ENCODE data around the gene TPP1. TPM values are rescaled to one million over a fixed set of nuclear protein-coding genes. Genes with fewer than 3 reads are reported as not detected.

Gene TPP1
- total and polyA plus RNA-seq, 2 of the 13 experiments (the other 11 are each of a cell fraction or from before 2014, with no cell fraction given), result 13.9 to 74.6 TPM

DNA sequence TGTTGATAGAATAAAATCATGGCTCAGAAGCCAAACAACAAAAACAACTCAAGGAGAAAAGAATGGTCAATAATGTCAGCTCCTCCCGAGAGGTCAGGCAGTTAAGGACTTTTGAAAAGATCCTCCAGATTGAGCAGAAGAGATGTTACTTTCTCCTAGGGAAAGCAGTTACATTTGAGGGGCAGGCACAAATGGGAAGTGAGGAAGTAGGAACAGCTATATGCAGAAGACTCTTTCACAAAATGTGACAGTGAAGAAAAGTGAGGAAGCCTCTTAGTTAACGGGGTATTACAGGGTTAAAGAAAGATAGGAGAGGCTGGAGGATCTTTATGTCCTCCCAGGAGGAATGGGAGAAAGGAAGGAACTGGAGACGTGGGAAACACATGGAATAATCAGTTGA lies 33.0 kb upstream of the TPP1 start (continued):
- TF ChIP-seq KDM3A (CRISPR knock-in tag; IDR thresholded peaks at IDR 0.05; ENCODE audit: low read depth), result no peak
- TF ChIP-seq, protein P1, sequence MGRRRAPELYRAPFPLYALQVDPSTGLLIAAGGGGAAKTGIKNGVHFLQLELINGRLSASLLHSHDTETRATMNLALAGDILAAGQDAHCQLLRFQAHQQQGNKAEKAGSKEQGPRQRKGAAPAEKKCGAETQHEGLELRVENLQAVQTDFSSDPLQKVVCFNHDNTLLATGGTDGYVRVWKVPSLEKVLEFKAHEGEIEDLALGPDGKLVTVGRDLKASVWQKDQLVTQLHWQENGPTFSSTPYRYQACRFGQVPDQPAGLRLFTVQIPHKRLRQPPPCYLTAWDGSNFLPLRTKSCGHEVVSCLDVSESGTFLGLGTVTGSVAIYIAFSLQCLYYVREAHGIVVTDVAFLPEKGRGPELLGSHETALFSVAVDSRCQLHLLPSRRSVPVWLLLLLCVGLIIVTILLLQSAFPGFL (CRISPR knock-in tag; IDR thresholded peaks at IDR 0.05), result no peak
- no peak for TF ChIP-seq PHB2 (IDR thresholded peaks at IDR 0.05; ENCODE audit: partially characterized antibody)
- TF ChIP-seq, protein P2, sequence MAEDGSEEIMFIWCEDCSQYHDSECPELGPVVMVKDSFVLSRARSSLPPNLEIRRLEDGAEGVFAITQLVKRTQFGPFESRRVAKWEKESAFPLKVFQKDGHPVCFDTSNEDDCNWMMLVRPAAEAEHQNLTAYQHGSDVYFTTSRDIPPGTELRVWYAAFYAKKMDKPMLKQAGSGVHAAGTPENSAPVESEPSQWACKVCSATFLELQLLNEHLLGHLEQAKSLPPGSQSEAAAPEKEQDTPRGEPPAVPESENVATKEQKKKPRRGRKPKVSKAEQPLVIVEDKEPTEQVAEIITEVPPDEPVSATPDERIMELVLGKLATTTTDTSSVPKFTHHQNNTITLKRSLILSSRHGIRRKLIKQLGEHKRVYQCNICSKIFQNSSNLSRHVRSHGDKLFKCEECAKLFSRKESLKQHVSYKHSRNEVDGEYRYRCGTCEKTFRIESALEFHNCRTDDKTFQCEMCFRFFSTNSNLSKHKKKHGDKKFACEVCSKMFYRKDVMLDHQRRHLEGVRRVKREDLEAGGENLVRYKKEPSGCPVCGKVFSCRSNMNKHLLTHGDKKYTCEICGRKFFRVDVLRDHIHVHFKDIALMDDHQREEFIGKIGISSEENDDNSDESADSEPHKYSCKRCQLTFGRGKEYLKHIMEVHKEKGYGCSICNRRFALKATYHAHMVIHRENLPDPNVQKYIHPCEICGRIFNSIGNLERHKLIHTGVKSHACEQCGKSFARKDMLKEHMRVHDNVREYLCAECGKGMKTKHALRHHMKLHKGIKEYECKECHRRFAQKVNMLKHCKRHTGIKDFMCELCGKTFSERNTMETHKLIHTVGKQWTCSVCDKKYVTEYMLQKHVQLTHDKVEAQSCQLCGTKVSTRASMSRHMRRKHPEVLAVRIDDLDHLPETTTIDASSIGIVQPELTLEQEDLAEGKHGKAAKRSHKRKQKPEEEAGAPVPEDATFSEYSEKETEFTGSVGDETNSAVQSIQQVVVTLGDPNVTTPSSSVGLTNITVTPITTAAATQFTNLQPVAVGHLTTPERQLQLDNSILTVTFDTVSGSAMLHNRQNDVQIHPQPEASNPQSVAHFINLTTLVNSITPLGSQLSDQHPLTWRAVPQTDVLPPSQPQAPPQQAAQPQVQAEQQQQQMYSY (CRISPR knock-in tag; IDR thresholded peaks at IDR 0.05), result no peak
- TF ChIP-seq ZNF451 (CRISPR knock-in tag; IDR thresholded peaks at IDR 0.05), result no peak
- TF ChIP-seq, protein P3, sequence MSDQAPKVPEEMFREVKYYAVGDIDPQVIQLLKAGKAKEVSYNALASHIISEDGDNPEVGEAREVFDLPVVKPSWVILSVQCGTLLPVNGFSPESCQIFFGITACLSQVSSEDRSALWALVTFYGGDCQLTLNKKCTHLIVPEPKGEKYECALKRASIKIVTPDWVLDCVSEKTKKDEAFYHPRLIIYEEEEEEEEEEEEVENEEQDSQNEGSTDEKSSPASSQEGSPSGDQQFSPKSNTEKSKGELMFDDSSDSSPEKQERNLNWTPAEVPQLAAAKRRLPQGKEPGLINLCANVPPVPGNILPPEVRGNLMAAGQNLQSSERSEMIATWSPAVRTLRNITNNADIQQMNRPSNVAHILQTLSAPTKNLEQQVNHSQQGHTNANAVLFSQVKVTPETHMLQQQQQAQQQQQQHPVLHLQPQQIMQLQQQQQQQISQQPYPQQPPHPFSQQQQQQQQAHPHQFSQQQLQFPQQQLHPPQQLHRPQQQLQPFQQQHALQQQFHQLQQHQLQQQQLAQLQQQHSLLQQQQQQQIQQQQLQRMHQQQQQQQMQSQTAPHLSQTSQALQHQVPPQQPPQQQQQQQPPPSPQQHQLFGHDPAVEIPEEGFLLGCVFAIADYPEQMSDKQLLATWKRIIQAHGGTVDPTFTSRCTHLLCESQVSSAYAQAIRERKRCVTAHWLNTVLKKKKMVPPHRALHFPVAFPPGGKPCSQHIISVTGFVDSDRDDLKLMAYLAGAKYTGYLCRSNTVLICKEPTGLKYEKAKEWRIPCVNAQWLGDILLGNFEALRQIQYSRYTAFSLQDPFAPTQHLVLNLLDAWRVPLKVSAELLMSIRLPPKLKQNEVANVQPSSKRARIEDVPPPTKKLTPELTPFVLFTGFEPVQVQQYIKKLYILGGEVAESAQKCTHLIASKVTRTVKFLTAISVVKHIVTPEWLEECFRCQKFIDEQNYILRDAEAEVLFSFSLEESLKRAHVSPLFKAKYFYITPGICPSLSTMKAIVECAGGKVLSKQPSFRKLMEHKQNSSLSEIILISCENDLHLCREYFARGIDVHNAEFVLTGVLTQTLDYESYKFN (CRISPR knock-in tag; conservative IDR thresholded peaks at IDR 0.05), result no peak
- TF ChIP-seq ZNF879 (CRISPR knock-in tag; IDR thresholded peaks at IDR 0.05), result no peak
- no peak for TF ChIP-seq ZFP41 (CRISPR knock-in tag; IDR thresholded peaks at IDR 0.05; ENCODE audit: borderline replicate concordance)
- TF ChIP-seq, protein P4, sequence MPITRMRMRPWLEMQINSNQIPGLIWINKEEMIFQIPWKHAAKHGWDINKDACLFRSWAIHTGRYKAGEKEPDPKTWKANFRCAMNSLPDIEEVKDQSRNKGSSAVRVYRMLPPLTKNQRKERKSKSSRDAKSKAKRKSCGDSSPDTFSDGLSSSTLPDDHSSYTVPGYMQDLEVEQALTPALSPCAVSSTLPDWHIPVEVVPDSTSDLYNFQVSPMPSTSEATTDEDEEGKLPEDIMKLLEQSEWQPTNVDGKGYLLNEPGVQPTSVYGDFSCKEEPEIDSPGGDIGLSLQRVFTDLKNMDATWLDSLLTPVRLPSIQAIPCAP (CRISPR knock-in tag; IDR thresholded peaks at IDR 0.05; ENCODE audit: low read depth), result no peak
- TF ChIP-seq TP53 (CRISPR knock-in tag; conservative IDR thresholded peaks at IDR 0.05), result no peak
- TF ChIP-seq, protein P5, sequence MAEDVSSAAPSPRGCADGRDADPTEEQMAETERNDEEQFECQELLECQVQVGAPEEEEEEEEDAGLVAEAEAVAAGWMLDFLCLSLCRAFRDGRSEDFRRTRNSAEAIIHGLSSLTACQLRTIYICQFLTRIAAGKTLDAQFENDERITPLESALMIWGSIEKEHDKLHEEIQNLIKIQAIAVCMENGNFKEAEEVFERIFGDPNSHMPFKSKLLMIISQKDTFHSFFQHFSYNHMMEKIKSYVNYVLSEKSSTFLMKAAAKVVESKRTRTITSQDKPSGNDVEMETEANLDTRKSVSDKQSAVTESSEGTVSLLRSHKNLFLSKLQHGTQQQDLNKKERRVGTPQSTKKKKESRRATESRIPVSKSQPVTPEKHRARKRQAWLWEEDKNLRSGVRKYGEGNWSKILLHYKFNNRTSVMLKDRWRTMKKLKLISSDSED (CRISPR knock-in tag; IDR thresholded peaks at IDR 0.05), result no peak
- no peak for TF ChIP-seq REXO4 (CRISPR knock-in tag; IDR thresholded peaks at IDR 0.05; ENCODE audit: borderline replicate concordance)
- TF ChIP-seq PHF8 (CRISPR knock-in tag; IDR thresholded peaks at IDR 0.05), result no peak

Measured in HepG2 (cell line).